Osteocyte (in vitro differentiated cells): ENCODE data around the gene WFDC9. TPM values are rescaled to one million over a fixed set of nuclear protein-coding genes. Genes with fewer than 3 reads are reported as not detected.
"Not testable (repeated sequence)": the region's sequence is repeated elsewhere in the genome, so short reads cannot be mapped to it uniquely, and the experiment has no call there.

Experiments used
- DNase-seq: peaks from one replicate; pipeline ENCODE4 v3.0.0; 2021; ENCODE audit warnings: mixed read lengths; ENCODE audit not compliant: unreplicated experiment; ENCODE audit errors: extremely low spot score
- H3K27ac Mint-ChIP-seq: one replicate; pipeline ENCODE4 v1.8.0; 2021; ENCODE audit warnings: mild to moderate bottlenecking, mixed read lengths; ENCODE audit not compliant: unreplicated experiment
- H3K27me3 Mint-ChIP-seq: one replicate; pipeline ENCODE4 v1.8.0; 2021; ENCODE audit warnings: mixed read lengths; ENCODE audit not compliant: unreplicated experiment
- H3K36me3 Mint-ChIP-seq: one replicate; pipeline ENCODE4 v1.8.0; 2021; ENCODE audit warnings: mixed read lengths; ENCODE audit not compliant: unreplicated experiment
- H3K4me1 Mint-ChIP-seq: one replicate; pipeline ENCODE4 v1.8.0; 2021; ENCODE audit warnings: mixed read lengths; ENCODE audit not compliant: unreplicated experiment
- H3K4me3 Mint-ChIP-seq: one replicate; pipeline ENCODE4 v1.8.0; 2021; ENCODE audit warnings: mild to moderate bottlenecking, moderate library complexity, mixed read lengths; ENCODE audit not compliant: unreplicated experiment
- H3K9me3 Mint-ChIP-seq: one replicate; pipeline ENCODE4 v1.8.0; 2021; ENCODE audit warnings: mixed read lengths; ENCODE audit not compliant: unreplicated experiment
- long read RNA-seq: library from polyadenylated mRNA; unstranded; transcript quantifications from one replicate; pipeline ENCODE4 v2.0.0, GENCODE V29; 2021
- total RNA-seq: library from RNA; stranded (reverse); gene quantifications from 2 replicates; pipeline ENCODE4 v1.2.1, GENCODE V29; 2021
- TF ChIP-seq, protein P1 (sequence below): fragments of 200-600 bp; sonication (generic); IDR thresholded peaks from 2 replicates; pipeline ENCODE4 v1.5.0; 2021; ENCODE audit warnings: antibody characterized with exemption, mild to moderate bottlenecking, moderate library complexity

Gene WFDC9
- total RNA-seq: not detected in 2 replicates
- long read RNA-seq: 0 reads

DNA sequence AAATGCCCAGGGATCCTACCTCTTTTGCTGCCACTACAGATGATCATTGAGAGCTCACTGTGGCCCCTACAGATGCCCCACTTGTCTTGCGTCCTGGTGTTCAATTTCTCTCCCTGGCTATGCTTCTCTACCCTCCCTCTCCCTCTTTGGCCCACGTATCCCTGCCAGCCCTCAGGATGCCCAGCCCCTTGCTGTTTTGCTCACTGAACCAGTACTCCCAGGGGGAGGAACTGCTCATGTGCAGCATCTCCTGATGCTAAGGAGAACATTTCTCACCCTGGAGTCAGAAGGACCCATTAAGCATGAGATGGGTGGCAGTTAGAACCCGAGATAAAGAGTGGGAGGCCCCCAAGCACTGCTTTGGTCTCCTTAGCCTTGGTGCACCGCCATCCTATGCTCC is at the start of gene WFDC9:
Gene WFDC9, minus strand, starts transcription at position 101 of the 400 bp plus-strand sequence. CDS start 21,103 bp downstream, outside the sequence.
- H3K27ac Mint-ChIP-seq: no peak within 1 kb of the TSS
- TF ChIP-seq, protein P1, sequence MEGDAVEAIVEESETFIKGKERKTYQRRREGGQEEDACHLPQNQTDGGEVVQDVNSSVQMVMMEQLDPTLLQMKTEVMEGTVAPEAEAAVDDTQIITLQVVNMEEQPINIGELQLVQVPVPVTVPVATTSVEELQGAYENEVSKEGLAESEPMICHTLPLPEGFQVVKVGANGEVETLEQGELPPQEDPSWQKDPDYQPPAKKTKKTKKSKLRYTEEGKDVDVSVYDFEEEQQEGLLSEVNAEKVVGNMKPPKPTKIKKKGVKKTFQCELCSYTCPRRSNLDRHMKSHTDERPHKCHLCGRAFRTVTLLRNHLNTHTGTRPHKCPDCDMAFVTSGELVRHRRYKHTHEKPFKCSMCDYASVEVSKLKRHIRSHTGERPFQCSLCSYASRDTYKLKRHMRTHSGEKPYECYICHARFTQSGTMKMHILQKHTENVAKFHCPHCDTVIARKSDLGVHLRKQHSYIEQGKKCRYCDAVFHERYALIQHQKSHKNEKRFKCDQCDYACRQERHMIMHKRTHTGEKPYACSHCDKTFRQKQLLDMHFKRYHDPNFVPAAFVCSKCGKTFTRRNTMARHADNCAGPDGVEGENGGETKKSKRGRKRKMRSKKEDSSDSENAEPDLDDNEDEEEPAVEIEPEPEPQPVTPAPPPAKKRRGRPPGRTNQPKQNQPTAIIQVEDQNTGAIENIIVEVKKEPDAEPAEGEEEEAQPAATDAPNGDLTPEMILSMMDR: no peak
- no peaks in the 10 kb centered on the region for H3K4me1 Mint-ChIP-seq
- no peak for DNase-seq
- H3K36me3 Mint-ChIP-seq: no peaks in the 10 kb centered on the region
- H3K9me3 Mint-ChIP-seq: no peaks in the 10 kb centered on the region
- no peak within 1 kb of the TSS for H3K4me3 Mint-ChIP-seq
- peaks cover 11% of the 10 kb centered on the region for H3K27me3 Mint-ChIP-seq

DNA sequence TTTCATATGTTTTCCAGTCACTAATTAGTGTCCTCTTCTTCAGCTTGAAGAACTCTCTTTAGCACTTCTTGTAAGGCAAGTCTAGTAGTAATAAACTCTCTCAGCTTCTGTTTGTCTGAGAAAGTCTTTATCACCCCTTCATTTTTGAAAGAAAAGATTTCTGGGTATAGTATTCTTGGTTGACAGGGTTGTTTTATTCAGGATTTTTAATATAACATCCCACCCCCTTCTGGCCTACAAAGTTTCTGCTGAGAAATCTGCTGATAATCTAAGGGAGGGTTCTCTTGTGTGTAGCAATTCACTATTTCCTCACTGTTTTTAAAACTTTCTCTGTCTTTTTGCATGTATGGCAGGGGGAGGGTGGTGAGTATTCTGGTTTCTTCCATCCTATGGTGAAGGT is 48.6 kb upstream of the WFDC9 start:
- Mint-ChIP-seq H3K27ac (no peak overlapping the region), H3K27me3 (no peaks in the 10 kb centered on the region), H3K4me3 (no peak overlapping the region), H3K36me3 (no peaks in the 10 kb centered on the region), H3K4me1 (no peaks in the 10 kb centered on the region), H3K9me3 (no peaks in the 10 kb centered on the region)
- no peak for DNase-seq
- TF ChIP-seq, protein P1: no peak

DNA sequence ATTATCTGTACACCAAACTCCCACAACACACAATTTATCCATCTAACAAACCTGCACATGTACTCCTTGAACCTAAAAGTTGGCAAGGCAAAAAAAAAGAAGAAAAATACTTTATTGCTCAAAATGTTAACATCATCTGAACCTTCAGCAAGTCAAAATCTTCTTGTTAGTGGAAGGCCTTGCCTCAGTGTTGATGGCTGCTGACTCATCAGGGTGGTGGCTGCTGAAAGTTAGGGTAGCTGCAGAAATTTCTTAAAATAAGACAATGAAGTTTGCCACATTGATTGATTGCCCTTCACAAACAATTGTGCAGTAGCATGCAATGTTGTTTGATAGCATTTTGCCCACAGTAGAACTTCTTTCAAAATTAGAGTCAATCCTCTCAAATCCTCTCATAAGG is 41.7 kb upstream of the WFDC9 start:
- Mint-ChIP-seq H3K9me3 (no peaks in the 10 kb centered on the region), H3K36me3 (no peaks in the 10 kb centered on the region), H3K27ac (no peak overlapping the region), H3K4me3 (no peak overlapping the region), H3K27me3 (no peaks in the 10 kb centered on the region), H3K4me1 (no peaks in the 10 kb centered on the region)
- no peak for DNase-seq
- TF ChIP-seq, protein P1: no peak

DNA sequence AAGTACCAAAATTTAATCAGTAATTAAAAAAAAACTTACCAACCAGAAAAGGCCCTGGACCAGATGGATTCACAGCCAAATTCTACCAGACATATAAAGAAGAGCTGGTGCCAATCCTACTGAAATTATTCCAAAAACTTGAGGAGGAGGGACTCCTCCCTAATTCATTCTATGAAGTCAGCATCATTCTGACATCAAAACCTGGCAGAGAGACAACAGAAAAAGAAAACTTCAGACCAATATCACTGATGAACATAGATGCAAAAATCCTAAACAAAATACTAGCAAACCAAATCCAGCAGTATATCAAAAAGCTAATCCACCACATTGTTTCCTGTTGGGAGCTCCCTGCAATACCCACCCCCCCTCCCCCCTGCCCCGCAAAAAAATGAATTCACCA is 39.1 kb upstream of the WFDC9 start, which contains the start of gene WFDC11:
Gene WFDC11, minus strand, starts transcription at position 101 of the 400 bp plus-strand sequence. CDS start 19,639 bp downstream, outside the sequence.
- Mint-ChIP-seq H3K36me3 (no peaks in the 10 kb centered on the region), H3K27ac (no peak within 1 kb of the TSS), H3K9me3 (peaks cover 5% of the 10 kb centered on the region), H3K4me1 (no peaks in the 10 kb centered on the region), H3K27me3 (no peaks in the 10 kb centered on the region), H3K4me3 (no peak within 1 kb of the TSS)
- DNase-seq: no peak
- TF ChIP-seq, protein P1: no peak

DNA sequence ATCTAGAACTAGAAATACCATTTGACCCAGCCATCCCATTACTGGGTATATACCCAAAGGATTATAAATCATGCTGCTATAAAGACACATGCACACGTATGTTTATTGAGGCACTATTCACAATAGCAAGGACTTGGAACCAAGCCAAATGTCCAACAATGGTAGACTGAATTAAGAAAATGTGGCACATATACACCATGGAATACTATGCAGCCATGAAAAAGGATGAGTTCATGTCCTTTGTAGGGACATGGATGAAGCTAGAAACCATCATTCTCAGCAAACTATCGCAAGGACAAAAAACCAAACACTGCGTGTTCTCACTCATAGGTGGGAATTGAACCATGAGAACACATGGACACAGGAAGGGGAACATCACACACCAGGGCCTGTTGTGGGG is 26.0 kb upstream of the WFDC9 start:
- not testable (repeated sequence) for H3K27ac Mint-ChIP-seq, H3K9me3 Mint-ChIP-seq, DNase-seq, H3K4me1 Mint-ChIP-seq, H3K36me3 Mint-ChIP-seq, H3K4me3 Mint-ChIP-seq, H3K27me3 Mint-ChIP-seq

DNA sequence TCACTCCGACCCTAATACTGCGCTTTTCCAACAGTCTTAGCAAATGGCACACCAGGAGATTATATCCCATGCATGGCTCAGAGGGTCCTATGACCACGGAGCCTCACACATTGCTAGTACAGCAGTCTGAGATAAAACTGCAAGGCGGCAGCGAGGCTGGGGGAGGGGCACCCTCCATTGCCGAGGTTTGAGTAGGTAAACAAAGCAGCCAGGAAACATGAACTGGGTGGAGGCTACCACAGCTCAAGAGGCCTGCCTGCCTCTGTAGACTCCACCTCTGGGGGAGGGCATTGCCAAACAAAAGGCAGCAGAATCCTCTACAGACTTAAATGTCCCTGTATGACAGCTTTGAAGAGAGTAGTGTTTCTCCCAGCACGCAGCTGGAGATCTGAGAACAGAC is 20.6 kb upstream of the WFDC9 start:
- not testable (repeated sequence) for H3K9me3 Mint-ChIP-seq, H3K4me3 Mint-ChIP-seq, H3K27me3 Mint-ChIP-seq, H3K4me1 Mint-ChIP-seq, H3K36me3 Mint-ChIP-seq, H3K27ac Mint-ChIP-seq
- peak; percentile 75 for DNase-seq
